Breast epithelium (tissue), 3 donors: ENCODE data around the gene PTPRN2.

ENCODE experiments used
- POLR2A ChIP-seq: fragments of 450-650 bp; IDR thresholded peaks from one replicate; pipeline ENCODE4 v1.6.1; 2016; ENCODE audit warnings: antibody characterized with exemption, mild to moderate bottlenecking, moderate library complexity
- TF ChIP-seq, protein P1 (sequence below), 3 donors: fragments of 450-650 bp; IDR thresholded peaks; one replicate each; pipeline ENCODE4 v1.5.1; 2016 to 2017; ENCODE audit warnings: antibody characterized with exemption in 3 of 3, mild to moderate bottlenecking in 3 of 3, moderate library complexity in 3 of 3

DNA sequence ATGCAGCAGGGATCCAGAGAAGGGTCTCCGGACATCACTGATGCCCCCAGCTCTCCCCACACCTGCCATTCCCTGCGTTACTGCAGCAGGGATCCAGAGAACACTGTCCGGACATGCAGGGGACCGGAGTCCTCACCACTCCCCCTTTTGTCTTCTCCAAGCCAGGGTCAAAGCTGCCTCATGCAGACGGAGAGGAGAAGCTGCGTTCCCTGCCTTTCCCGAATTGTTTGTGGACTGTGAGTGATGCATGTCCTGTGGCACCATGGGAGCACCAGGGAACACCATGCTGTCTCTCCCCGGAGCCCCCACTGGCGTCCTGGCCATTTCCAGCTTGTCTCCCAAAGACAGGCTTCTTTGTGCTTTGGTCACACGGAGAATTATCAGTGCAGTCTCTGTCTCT, 599.7 kb downstream of the PTPRN2 start:
- TF ChIP-seq, protein P1, sequence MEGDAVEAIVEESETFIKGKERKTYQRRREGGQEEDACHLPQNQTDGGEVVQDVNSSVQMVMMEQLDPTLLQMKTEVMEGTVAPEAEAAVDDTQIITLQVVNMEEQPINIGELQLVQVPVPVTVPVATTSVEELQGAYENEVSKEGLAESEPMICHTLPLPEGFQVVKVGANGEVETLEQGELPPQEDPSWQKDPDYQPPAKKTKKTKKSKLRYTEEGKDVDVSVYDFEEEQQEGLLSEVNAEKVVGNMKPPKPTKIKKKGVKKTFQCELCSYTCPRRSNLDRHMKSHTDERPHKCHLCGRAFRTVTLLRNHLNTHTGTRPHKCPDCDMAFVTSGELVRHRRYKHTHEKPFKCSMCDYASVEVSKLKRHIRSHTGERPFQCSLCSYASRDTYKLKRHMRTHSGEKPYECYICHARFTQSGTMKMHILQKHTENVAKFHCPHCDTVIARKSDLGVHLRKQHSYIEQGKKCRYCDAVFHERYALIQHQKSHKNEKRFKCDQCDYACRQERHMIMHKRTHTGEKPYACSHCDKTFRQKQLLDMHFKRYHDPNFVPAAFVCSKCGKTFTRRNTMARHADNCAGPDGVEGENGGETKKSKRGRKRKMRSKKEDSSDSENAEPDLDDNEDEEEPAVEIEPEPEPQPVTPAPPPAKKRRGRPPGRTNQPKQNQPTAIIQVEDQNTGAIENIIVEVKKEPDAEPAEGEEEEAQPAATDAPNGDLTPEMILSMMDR (IDR thresholded peaks at IDR 0.05), result no peak
- TF ChIP-seq POLR2A, result no peak
